ENCODE data around the gene S1PR3. TPM values are rescaled to one million over a fixed set of nuclear protein-coding genes. Genes with fewer than 3 reads are reported as not detected.

The S1PR3 gene
- total RNA-seq, 2 experiments from 2014 or later: 0.47 TPM; not detected in 1

- H3K9me2 ChIP-seq (ENCODE audit: insufficient read depth, low read length): no peaks in the 10 kb centered on the region
- no peaks in the 10 kb centered on the region for H4K20me1 ChIP-seq (ENCODE audit: insufficient read depth, low read length)
- no TSS peak for BruUV-seq (replicated peaks)
- H3K27ac ChIP-seq (ENCODE audit: low read depth, low read length, poor library complexity, severe bottlenecking): no peak overlapping the region
- no peak overlapping the region for H3K4me2 ChIP-seq (ENCODE audit: low read length)
- no peak overlapping the region for H2AFZ ChIP-seq (ENCODE audit: low read length)
- POLR2A ChIA-PET: no interaction called here
- no peaks in the 10 kb centered on the region for H3K79me2 ChIP-seq (ENCODE audit: insufficient read depth, low read depth, low read length)
- peaks cover 9% of the 10 kb centered on the region for H3K4me1 ChIP-seq (ENCODE audit: insufficient read depth, low read length, poor library complexity, severe bottlenecking)
- no peak for TF ChIP-seq CTCF (conservative IDR thresholded peaks at IDR 0.05; ENCODE audit: low read length)
- TF ChIP-seq EZH2phosphoT487 (IDR thresholded peaks at IDR 0.05; ENCODE audit: borderline replicate concordance, low read depth, low read length): no peak
- no peak overlapping the region for H3K4me3 ChIP-seq (ENCODE audit: low read depth, low read length, poor library complexity, severe bottlenecking)
- no peaks in the 10 kb centered on the region for H3K36me3 ChIP-seq (ENCODE audit: insufficient read depth, low read length)
- no peaks in the 10 kb centered on the region for H3K9me3 ChIP-seq (ENCODE audit: low read length)
- DNase-seq (ENCODE audit: low spot score): no peak
- intact Hi-C loops (cut with micrococcal nuclease; ENCODE audit: unreplicated experiment): no loop called here
- CTCF ChIA-PET (ENCODE audit: unreplicated experiment): no interaction called here
Measured at GRCh38 chr9:88985616-88986015, 5.7 kb upstream of the S1PR3 start.

GRCh38 chr9:88986776-88987175 is 4.5 kb upstream of the S1PR3 start:
- Histone ChIP-seq H4K20me1 (ENCODE audit: insufficient read depth, low read length) (no peaks in the 10 kb centered on the region), H3K36me3 (ENCODE audit: insufficient read depth, low read length) (no peaks in the 10 kb centered on the region), H3K4me3 (ENCODE audit: low read depth, low read length, poor library complexity, severe bottlenecking) (no peak overlapping the region), H3K9me3 (ENCODE audit: low read length) (no peaks in the 10 kb centered on the region), H3K79me2 (ENCODE audit: insufficient read depth, low read depth, low read length) (no peaks in the 10 kb centered on the region), H3K4me2 (ENCODE audit: low read length) (no peak overlapping the region), H3K27ac (ENCODE audit: low read depth, low read length, poor library complexity, severe bottlenecking) (no peak overlapping the region), H3K4me1 (ENCODE audit: insufficient read depth, low read length, poor library complexity, severe bottlenecking) (peaks cover 9% of the 10 kb centered on the region), H3K9me2 (ENCODE audit: insufficient read depth, low read length) (no peaks in the 10 kb centered on the region), H2AFZ (ENCODE audit: low read length) (no peak overlapping the region)
- DNase-seq (ENCODE audit: low spot score): no peak
- intact Hi-C loops (cut with micrococcal nuclease; ENCODE audit: unreplicated experiment): no loop called here
- ChIA-PET CTCF (ENCODE audit: unreplicated experiment) (no interaction called here), POLR2A (interaction anchor here (0.7 kb wide), 1 partner anchor 466 kb away, joined by 3 read pairs; no protein-coding TSS in a partner anchor)
- BruUV-seq (replicated peaks): no TSS peak
- TF ChIP-seq CTCF (conservative IDR thresholded peaks at IDR 0.05; ENCODE audit: low read length) (no peak), EZH2phosphoT487 (IDR thresholded peaks at IDR 0.05; ENCODE audit: borderline replicate concordance, low read depth, low read length) (no peak)

GRCh38 chr9:88987661-88988060 is 3.6 kb upstream of the S1PR3 start:
- H3K9me2 ChIP-seq (ENCODE audit: insufficient read depth, low read length): no peaks in the 10 kb centered on the region
- H3K27ac ChIP-seq (ENCODE audit: low read depth, low read length, poor library complexity, severe bottlenecking): no peak overlapping the region
- no TSS peak for BruUV-seq (replicated peaks)
- no peaks in the 10 kb centered on the region for H4K20me1 ChIP-seq (ENCODE audit: insufficient read depth, low read length)
- H3K4me1 ChIP-seq (ENCODE audit: insufficient read depth, low read length, poor library complexity, severe bottlenecking): peaks cover 9% of the 10 kb centered on the region
- H2AFZ ChIP-seq (ENCODE audit: low read length): no peak overlapping the region
- H3K36me3 ChIP-seq (ENCODE audit: insufficient read depth, low read length): no peaks in the 10 kb centered on the region
- H3K4me3 ChIP-seq (ENCODE audit: low read depth, low read length, poor library complexity, severe bottlenecking): no peak overlapping the region
- H3K79me2 ChIP-seq (ENCODE audit: insufficient read depth, low read depth, low read length): no peaks in the 10 kb centered on the region
- TF ChIP-seq CTCF (conservative IDR thresholded peaks at IDR 0.05; ENCODE audit: low read length) (no peak), EZH2phosphoT487 (IDR thresholded peaks at IDR 0.05; ENCODE audit: borderline replicate concordance, low read depth, low read length) (no peak)
- ChIA-PET POLR2A (no interaction called here), CTCF (ENCODE audit: unreplicated experiment) (no interaction called here)
- no peak for DNase-seq (ENCODE audit: low spot score)
- intact Hi-C loops (cut with micrococcal nuclease; ENCODE audit: unreplicated experiment): no loop called here
- H3K9me3 ChIP-seq (ENCODE audit: low read length): no peaks in the 10 kb centered on the region
- H3K4me2 ChIP-seq (ENCODE audit: low read length): no peak overlapping the region

Measured in OCI-LY7 (cell line).